ENCODE data around the gene FRS3.

DNA sequence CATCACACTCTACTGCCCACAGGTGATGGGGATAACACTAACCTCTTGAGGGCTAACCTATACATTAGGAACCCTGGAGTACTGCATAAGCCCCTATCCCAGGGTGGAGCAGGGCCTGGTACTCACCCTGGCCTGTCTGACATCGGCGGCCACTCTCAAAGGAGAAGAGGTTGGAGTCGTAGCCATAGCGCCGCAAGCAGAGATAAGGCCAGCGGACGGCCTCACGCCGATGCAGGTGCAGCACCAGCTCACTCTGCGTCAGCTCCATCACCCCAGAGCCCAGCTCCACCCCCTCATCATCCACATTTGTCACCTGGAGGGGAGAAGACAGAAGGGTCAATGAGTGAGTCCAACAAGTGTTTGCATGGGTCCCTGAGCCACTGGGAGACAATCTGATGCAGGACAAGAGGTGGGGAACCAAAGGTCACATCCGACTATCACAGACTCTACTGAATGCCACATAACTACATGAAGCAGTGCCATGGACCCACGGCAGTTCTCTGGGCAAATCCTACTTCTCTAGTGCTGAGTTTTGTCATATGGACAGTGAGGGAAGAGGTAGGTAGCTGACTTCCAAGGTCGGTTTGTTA lies 4.3 kb downstream of the FRS3 start:
- TF ChIP-seq POLR2AphosphoS5 (IDR thresholded peaks at IDR 0.05; ENCODE audit: low read depth, low read length) (no peak), TAF1 (IDR thresholded peaks at IDR 0.05; ENCODE audit: borderline replicate concordance, insufficient read depth, low read length) (no peak), SIN3A (IDR thresholded peaks at IDR 0.05; ENCODE audit: borderline replicate concordance, insufficient read depth, low read length) (no peak)
- TF ChIP-seq, protein P1, sequence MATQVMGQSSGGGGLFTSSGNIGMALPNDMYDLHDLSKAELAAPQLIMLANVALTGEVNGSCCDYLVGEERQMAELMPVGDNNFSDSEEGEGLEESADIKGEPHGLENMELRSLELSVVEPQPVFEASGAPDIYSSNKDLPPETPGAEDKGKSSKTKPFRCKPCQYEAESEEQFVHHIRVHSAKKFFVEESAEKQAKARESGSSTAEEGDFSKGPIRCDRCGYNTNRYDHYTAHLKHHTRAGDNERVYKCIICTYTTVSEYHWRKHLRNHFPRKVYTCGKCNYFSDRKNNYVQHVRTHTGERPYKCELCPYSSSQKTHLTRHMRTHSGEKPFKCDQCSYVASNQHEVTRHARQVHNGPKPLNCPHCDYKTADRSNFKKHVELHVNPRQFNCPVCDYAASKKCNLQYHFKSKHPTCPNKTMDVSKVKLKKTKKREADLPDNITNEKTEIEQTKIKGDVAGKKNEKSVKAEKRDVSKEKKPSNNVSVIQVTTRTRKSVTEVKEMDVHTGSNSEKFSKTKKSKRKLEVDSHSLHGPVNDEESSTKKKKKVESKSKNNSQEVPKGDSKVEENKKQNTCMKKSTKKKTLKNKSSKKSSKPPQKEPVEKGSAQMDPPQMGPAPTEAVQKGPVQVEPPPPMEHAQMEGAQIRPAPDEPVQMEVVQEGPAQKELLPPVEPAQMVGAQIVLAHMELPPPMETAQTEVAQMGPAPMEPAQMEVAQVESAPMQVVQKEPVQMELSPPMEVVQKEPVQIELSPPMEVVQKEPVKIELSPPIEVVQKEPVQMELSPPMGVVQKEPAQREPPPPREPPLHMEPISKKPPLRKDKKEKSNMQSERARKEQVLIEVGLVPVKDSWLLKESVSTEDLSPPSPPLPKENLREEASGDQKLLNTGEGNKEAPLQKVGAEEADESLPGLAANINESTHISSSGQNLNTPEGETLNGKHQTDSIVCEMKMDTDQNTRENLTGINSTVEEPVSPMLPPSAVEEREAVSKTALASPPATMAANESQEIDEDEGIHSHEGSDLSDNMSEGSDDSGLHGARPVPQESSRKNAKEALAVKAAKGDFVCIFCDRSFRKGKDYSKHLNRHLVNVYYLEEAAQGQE (IDR thresholded peaks at IDR 0.05; ENCODE audit: insufficient read depth in 1 of 2, low read depth in 2 of 2, low read length in 2 of 2), result no peak
